HepG2 (cell line): ENCODE data around the gene ANKRD60. TPM values are rescaled to one million over a fixed set of nuclear protein-coding genes. Genes with fewer than 3 reads are reported as not detected.
A peak's percentile ranks its signal among the peaks of the same experiment; 100 is the strongest.

Experiments used
- ATF1 ChIP-seq: IDR thresholded peaks from 2 replicates; pipeline ENCODE4 v1.6.1; 2016; ENCODE audit warnings: mild to moderate bottlenecking, control low read depth
- CBX5 ChIP-seq: sonication (generic); formaldehyde crosslinking; IDR thresholded peaks from 2 replicates; pipeline ENCODE4 v1.4.0; 2020; ENCODE audit warnings: missing genetic modification reagents, borderline replicate concordance
- CERS6 ChIP-seq: sonication (generic); formaldehyde crosslinking; IDR thresholded peaks from 2 replicates; pipeline ENCODE4 v1.5.0; 2020; ENCODE audit warnings: missing genetic modification reagents
- FOXP4 ChIP-seq: sonication (generic); formaldehyde crosslinking; IDR thresholded peaks from 2 replicates; pipeline ENCODE4 v1.4.0; 2020; ENCODE audit warnings: missing genetic modification reagents
- GZF1 ChIP-seq: sonication (generic); formaldehyde crosslinking; IDR thresholded peaks from 2 replicates; pipeline ENCODE4 v1.5.1; 2020; ENCODE audit warnings: mild to moderate bottlenecking, missing genetic modification reagents
- LCORL ChIP-seq, 2 experiments: fragments of 450-650 bp in 1 of 2; sonication (generic) in 1 of 2; formaldehyde crosslinking in 1 of 2; IDR thresholded peaks; 2 replicates each; pipeline versions ENCODE4 v1.5.0 to v1.6.1; 2017 to 2020; ENCODE audit warnings: antibody characterized with exemption in 1 of 2, missing genetic modification reagents in 1 of 2
- MIXL1 ChIP-seq: IDR thresholded peaks from 2 replicates; pipeline ENCODE4 v1.6.1; 2016
- MTA1 ChIP-seq: sonication (generic); formaldehyde crosslinking; IDR thresholded peaks from 2 replicates; pipeline ENCODE4 v1.4.0; 2020; ENCODE audit warnings: missing genetic modification reagents, mild to moderate bottlenecking, borderline replicate concordance
- POLR2AphosphoS2 ChIP-seq: IDR thresholded peaks from 2 replicates; pipeline ENCODE4 v1.6.1; 2011; ENCODE audit warnings: low read depth, low read length, improper control_type of control experiment
- RARA ChIP-seq: IDR thresholded peaks from 2 replicates; pipeline ENCODE4 v1.6.1; 2016; ENCODE audit warnings: missing genetic modification reagents, missing compliant biosample characterization
- RBAK ChIP-seq: sonication (generic); formaldehyde crosslinking; IDR thresholded peaks from 2 replicates; pipeline ENCODE4 v1.5.1; 2020; ENCODE audit warnings: mild to moderate bottlenecking, missing genetic modification reagents
- RELA ChIP-seq: sonication (generic); formaldehyde crosslinking; IDR thresholded peaks from 2 replicates; pipeline ENCODE4 v1.4.0; 2020; ENCODE audit warnings: missing genetic modification reagents
- THRA ChIP-seq: sonication (generic); formaldehyde crosslinking; IDR thresholded peaks from 2 replicates; pipeline ENCODE4 v1.4.0; 2020; ENCODE audit warnings: missing genetic modification reagents, borderline replicate concordance
- UBTF ChIP-seq: sonication (generic); formaldehyde crosslinking; IDR thresholded peaks from 2 replicates; pipeline ENCODE4 v1.4.0; 2020; ENCODE audit warnings: mild to moderate bottlenecking, missing genetic modification reagents
- ZBTB3 ChIP-seq: sonication (generic); formaldehyde crosslinking; IDR thresholded peaks from 2 replicates; pipeline ENCODE4 v1.4.0; 2020; ENCODE audit warnings: low read depth, mild to moderate bottlenecking, moderate library complexity, missing genetic modification reagents, borderline replicate concordance
- ZBTB46 ChIP-seq: sonication (generic); formaldehyde crosslinking; IDR thresholded peaks from 2 replicates; pipeline ENCODE4 v1.4.0; 2020; ENCODE audit warnings: mild to moderate bottlenecking, missing genetic modification reagents, borderline replicate concordance
- ZFP1 ChIP-seq: IDR thresholded peaks from 2 replicates; pipeline ENCODE4 v1.6.1; 2016
- ZNF276 ChIP-seq: sonication (generic); formaldehyde crosslinking; IDR thresholded peaks from 2 replicates; pipeline ENCODE4 v1.4.0; 2020; ENCODE audit warnings: mild to moderate bottlenecking, low read depth, missing genetic modification reagents
- polyA plus RNA-seq, 8 experiments: library from polyadenylated mRNA; depleted of rRNA in 3 of 8; stranded (reverse) in 7 of 8; unstranded in 1 of 8; fragments of >200 nt; fragmentation: Illumina TruSeq in 4 of 8; extraction: Trizol in 4 of 8; gene quantifications; 2 replicates each; pipeline versions ENCODE4 v1.2.1 to v1.2.3, GENCODE V29; 2011 to 2016; ENCODE audit warnings: low read depth in 4 of 8, missing spikeins in 1 of 8, mixed read lengths in 1 of 8; ENCODE audit not compliant: insufficient read depth in 1 of 8
- total RNA-seq, 5 experiments: library from RNA; depleted of rRNA; stranded (reverse); fragments of >200 nt; fragmentation: Illumina TruSeq; extraction: Trizol; gene quantifications; 2 replicates each; pipeline ENCODE4 v1.2.3, GENCODE V29; 2016; ENCODE audit warnings: low read depth in 1 of 5

The ANKRD60 gene
- total and polyA plus RNA-seq, 2 of the 13 experiments (the other 11 are each of a cell fraction or from before 2014, with no cell fraction given): not detected

GRCh38 chr20:58236612-58237317 is 8.3 kb upstream of the ANKRD60 start (continued):
- TF ChIP-seq FOXP4: peak; percentile 32; the same call in 1 of the 2 replicates
- TF ChIP-seq ZBTB3 (CRISPR knock-in tag): no peak
- no peak for TF ChIP-seq POLR2AphosphoS2
- TF ChIP-seq CBX5 (CRISPR knock-in tag): peak; percentile 57; the same call in 1 of the 2 replicates
- TF ChIP-seq ZFP1 (CRISPR knock-in tag): no peak
- no peak for TF ChIP-seq RELA
- TF ChIP-seq ZNF276 (CRISPR knock-in tag): no peak
- no peak for TF ChIP-seq MIXL1 (CRISPR knock-in tag)
- peak; percentile 55; the same call in 1 of the 2 replicates for TF ChIP-seq MTA1
- TF ChIP-seq RARA (CRISPR knock-in tag): no peak; the same call in 1 of the 2 replicates
- TF ChIP-seq GZF1: no peak
- no peak for TF ChIP-seq CERS6 (CRISPR knock-in tag)
- TF ChIP-seq RBAK: no peak
- TF ChIP-seq THRA: 0 out of 2 replicates have a peak, but pooled peaks have one; percentile 20
- no peak for TF ChIP-seq ZBTB46 (CRISPR knock-in tag)
- TF ChIP-seq LCORL (IDR thresholded peaks at IDR 0.05): no peak
- TF ChIP-seq LCORL (CRISPR knock-in tag; IDR thresholded peaks at IDR 0.05): 0 out of 2 replicates have a peak, but pooled peaks have one; percentile 31
- 0 out of 2 replicates have a peak, but pooled peaks have one; percentile 41 for TF ChIP-seq UBTF
- no peak for TF ChIP-seq ATF1
